ENCODE results near the gene SLC2A2.

The SLC2A2 gene

DNA sequence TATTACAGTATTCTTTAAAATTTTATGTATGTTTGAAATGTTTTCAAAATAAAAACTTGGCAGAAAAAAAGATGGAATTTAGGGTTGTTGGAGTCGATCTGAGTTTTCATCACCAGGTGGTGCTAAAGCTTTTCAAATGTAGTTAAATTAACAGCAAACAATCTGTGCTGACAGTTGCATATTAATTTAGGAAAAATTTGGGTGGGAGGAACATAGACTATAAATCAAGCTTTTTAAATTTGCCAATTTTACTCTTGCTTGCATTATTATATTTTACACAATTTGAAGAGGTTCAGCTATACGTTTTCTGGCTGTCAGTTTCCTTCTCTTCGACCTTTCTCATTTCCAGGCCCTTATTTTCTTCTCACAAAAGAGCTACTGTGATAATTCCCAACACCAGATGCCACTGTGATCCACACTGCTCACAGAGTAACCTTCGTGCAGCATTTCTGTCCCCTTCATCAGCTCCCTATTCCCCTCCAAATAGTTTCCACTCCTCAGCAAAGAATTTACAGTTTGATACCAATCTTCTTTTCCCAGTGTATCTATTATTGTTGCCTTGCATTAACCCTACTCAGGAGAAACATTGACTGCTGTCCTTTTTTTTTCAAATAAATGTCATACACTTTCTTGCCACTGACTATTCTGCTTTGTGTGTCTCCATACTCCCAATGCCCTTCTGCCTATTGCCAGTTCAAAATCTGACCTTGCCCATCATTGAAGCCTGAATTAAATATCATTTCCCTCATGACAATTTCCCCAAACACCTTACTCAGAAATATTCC, 64.7 kb downstream of the SLC2A2 start:
- Histone ChIP-seq H3K36me3 (ENCODE audit: control insufficient read depth in 2 of 2, insufficient read depth in 2 of 2, low read length in 2 of 2) (no peaks in the 10 kb centered on the region), H3K4me3 (ENCODE audit: low read length in 2 of 2) (no peak overlapping the region), H3K9me3 (ENCODE audit: control insufficient read depth in 2 of 2, low read length in 2 of 2) (no peaks in the 10 kb centered on the region), H3K27me3 (ENCODE audit: control insufficient read depth in 1 of 2, insufficient read depth in 2 of 2, low read length in 2 of 2) (no peaks in the 10 kb centered on the region), H3K4me1 (ENCODE audit: control insufficient read depth, insufficient read depth, low read length) (no peaks in the 10 kb centered on the region), H3K27ac (ENCODE audit: low read length) (no peak overlapping the region), H3K9ac (ENCODE audit: low read length in 2 of 2) (no peak overlapping the region)

DNA sequence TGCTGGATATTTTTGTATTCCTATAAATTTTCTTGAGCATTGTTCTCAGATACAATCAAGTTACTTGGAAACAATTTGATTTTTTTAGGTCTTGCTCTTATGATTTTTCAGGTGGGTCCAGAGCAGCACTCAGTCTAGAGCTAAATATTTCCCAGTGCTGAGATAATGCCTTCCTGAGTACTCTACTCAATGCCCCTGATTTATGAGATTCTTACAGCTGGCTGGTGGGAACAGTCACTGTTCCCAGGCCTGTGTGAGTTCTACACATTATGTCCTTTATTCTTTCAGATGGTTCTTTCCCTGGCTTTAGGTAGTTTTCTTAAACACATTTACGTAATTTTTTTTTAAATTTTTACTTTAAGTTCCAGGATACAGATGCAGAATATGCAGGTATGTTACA, 67.1 kb downstream of the SLC2A2 start:
- no peaks in the 10 kb centered on the region for H3K9me3 ChIP-seq (ENCODE audit: control insufficient read depth in 2 of 2, low read length in 2 of 2)
- H3K36me3 ChIP-seq (ENCODE audit: control insufficient read depth in 2 of 2, insufficient read depth in 2 of 2, low read length in 2 of 2) = no peaks in the 10 kb centered on the region
- no peaks in the 10 kb centered on the region for H3K27me3 ChIP-seq (ENCODE audit: control insufficient read depth in 1 of 2, insufficient read depth in 2 of 2, low read length in 2 of 2)

DNA sequence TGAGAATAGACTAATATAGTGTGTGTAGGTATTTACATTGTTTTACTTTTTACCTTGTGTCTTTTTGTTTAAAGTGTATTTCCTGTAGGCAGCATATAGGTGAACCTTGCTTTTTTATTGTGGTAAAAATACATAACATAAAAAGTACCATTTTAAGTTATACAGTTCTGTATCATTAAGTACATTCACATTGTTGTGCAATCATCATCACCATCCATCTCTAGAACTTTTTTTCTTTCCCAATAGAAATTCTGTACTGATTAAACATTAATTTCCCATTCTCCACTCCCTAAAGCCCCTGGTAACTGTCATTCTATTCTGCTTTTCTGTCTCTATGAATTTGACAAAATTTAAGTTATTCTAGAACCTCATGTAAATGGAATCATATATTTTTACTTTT, 69.9 kb downstream of the SLC2A2 start:
- Histone ChIP-seq H3K36me3 (ENCODE audit: control insufficient read depth in 2 of 2, insufficient read depth in 2 of 2, low read length in 2 of 2) (no peaks in the 10 kb centered on the region), H3K27ac (ENCODE audit: low read length) (no peak overlapping the region), H3K9ac (ENCODE audit: low read length in 2 of 2) (no peak overlapping the region), H3K27me3 (ENCODE audit: control insufficient read depth in 1 of 2, insufficient read depth in 2 of 2, low read length in 2 of 2) (no peaks in the 10 kb centered on the region), H3K4me3 (ENCODE audit: low read length in 2 of 2) (no peak overlapping the region), H3K4me1 (ENCODE audit: control insufficient read depth, insufficient read depth, low read length) (no peaks in the 10 kb centered on the region), H3K9me3 (ENCODE audit: control insufficient read depth in 2 of 2, low read length in 2 of 2) (no peaks in the 10 kb centered on the region)

More for the DNA sequence above, 67.1 kb downstream of the SLC2A2 start:
- no peaks in the 10 kb centered on the region for H3K4me1 ChIP-seq (ENCODE audit: control insufficient read depth, insufficient read depth, low read length)
- no peak overlapping the region for H3K4me3 ChIP-seq (ENCODE audit: low read length in 2 of 2)
- no peak overlapping the region for H3K9ac ChIP-seq (ENCODE audit: low read length in 2 of 2)
- no peak overlapping the region for H3K27ac ChIP-seq (ENCODE audit: low read length)

DNA sequence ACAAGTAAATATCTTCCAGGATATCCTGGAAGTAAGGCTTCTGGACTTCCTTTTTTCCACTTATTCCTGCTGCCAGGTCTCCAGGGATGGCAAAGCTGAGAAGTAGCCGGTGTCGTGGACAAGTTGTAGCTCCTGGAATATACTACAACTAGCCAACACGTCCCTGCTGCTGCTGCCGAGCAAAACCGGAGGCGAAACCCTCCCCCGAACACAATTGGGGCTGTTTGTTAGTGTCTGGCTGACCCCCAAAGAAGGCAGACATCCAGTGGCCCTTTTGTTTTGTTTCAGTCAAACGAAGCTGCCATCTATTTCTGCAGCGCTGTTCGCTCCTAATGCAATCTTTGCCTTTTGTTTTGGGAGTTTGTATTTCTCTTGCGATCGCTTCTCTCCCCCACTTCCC, 72.8 kb downstream of the SLC2A2 start:
- Histone ChIP-seq H3K27ac (ENCODE audit: low read length) (no peak overlapping the region), H3K27me3 (ENCODE audit: control insufficient read depth in 1 of 2, insufficient read depth in 2 of 2, low read length in 2 of 2) (no peaks in the 10 kb centered on the region), H3K9me3 (ENCODE audit: control insufficient read depth in 2 of 2, low read length in 2 of 2) (no peaks in the 10 kb centered on the region), H3K4me1 (ENCODE audit: control insufficient read depth, insufficient read depth, low read length) (no peaks in the 10 kb centered on the region), H3K36me3 (ENCODE audit: control insufficient read depth in 2 of 2, insufficient read depth in 2 of 2, low read length in 2 of 2) (no peaks in the 10 kb centered on the region), H3K4me3 (ENCODE audit: low read length in 2 of 2) (no peak overlapping the region), H3K9ac (ENCODE audit: low read length in 2 of 2) (no peak overlapping the region)

DNA sequence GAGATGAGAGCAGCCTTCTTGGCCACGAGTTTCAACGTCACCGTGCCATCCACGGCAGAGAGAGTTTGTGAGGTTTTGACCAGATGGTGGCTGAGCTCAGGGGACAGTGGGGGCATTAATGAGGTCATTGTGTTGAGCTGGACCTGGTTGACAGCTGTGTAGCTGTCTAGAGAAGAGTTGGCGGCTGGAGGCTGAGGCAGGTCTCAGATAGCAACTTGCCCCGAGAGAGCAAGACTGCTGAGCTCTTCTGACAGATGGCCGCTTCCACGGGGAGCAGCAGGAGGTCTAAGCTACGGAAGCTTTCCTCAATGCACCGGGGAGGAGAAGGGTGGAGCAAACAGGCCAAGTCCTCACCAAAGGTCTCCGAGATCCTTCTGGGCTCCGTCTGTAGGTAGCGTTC, 73.3 kb downstream of the SLC2A2 start:
- no peaks in the 10 kb centered on the region for H3K4me1 ChIP-seq (ENCODE audit: control insufficient read depth, insufficient read depth, low read length)
- no peaks in the 10 kb centered on the region for H3K9me3 ChIP-seq (ENCODE audit: control insufficient read depth in 2 of 2, low read length in 2 of 2)
- H3K9ac ChIP-seq (ENCODE audit: low read length in 2 of 2) = no peak overlapping the region
- H3K4me3 ChIP-seq (ENCODE audit: low read length in 2 of 2) = no peak overlapping the region
- no peaks in the 10 kb centered on the region for H3K27me3 ChIP-seq (ENCODE audit: control insufficient read depth in 1 of 2, insufficient read depth in 2 of 2, low read length in 2 of 2)
- no peaks in the 10 kb centered on the region for H3K36me3 ChIP-seq (ENCODE audit: control insufficient read depth in 2 of 2, insufficient read depth in 2 of 2, low read length in 2 of 2)
- H3K27ac ChIP-seq (ENCODE audit: low read length) = no peak overlapping the region

DNA sequence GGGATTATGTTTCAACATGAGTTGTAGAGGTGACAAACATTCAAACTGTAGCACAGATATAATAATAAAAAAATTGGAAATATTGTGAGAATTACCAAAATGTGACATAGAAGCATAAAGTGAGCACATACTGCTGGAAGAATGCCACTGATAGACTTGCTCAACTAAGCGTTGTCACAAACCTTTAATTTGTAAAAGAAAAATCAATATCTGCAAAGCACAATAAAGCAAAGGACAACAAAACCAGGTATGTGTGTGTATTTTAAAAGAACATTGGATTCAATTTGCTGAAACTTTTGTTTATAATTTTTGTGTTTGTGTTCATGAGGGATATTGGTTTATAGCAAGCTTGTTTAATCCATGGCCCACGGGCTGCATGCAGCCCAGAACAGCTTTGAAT, 77.3 kb downstream of the SLC2A2 start:
- H3K9me3 ChIP-seq (ENCODE audit: control insufficient read depth in 2 of 2, low read length in 2 of 2) = no peaks in the 10 kb centered on the region
- H3K36me3 ChIP-seq (ENCODE audit: control insufficient read depth in 2 of 2, insufficient read depth in 2 of 2, low read length in 2 of 2) = no peaks in the 10 kb centered on the region
- no peaks in the 10 kb centered on the region for H3K27me3 ChIP-seq (ENCODE audit: control insufficient read depth in 1 of 2, insufficient read depth in 2 of 2, low read length in 2 of 2)
- no peak overlapping the region for H3K4me3 ChIP-seq (ENCODE audit: low read length in 2 of 2)
- H3K27ac ChIP-seq (ENCODE audit: low read length) = no peak overlapping the region
- no peaks in the 10 kb centered on the region for H3K4me1 ChIP-seq (ENCODE audit: control insufficient read depth, insufficient read depth, low read length)
- no peak overlapping the region for H3K9ac ChIP-seq (ENCODE audit: low read length in 2 of 2)

DNA sequence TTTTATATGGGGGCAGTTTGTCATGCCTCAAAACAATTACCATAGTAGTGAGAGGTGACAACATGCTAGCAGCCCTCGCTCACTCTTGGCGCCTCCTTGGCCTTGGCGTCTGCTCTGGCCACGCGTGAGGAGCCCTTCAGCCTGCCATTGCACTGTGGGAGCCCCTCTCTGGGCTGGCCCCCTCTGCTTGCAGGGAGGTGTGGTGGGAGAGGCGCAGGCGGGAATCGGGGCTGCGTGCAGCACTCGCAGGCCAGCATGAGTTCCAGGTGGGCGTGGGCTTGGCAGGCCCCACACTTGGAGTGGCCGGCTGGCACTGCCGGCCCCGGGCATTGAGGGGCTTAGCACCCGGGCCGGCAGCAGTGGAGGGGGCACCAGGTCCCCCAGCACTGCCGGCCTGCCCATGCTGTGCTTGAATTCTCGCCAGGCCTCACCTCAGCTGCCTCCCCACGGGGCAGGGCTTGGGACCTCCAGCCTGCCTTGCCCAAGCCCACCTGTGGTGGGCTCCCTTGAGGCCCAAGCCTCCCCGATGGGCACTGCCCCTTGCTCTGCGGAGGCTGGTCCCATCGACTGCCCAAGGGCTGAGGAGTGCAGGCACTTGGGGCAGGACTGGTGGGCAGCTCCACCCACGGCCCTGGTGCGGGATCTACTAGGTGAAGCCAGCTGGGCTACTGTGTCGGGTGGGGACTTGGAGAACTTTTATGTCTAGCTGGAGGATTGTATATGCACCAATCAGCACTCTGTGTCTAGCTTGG, 79.3 kb downstream of the SLC2A2 start:
- Histone ChIP-seq H3K9me3 (ENCODE audit: control insufficient read depth in 2 of 2, low read length in 2 of 2) (no peaks in the 10 kb centered on the region), H3K27me3 (ENCODE audit: control insufficient read depth in 1 of 2, insufficient read depth in 2 of 2, low read length in 2 of 2) (no peaks in the 10 kb centered on the region), H3K9ac (ENCODE audit: low read length in 2 of 2) (no peak overlapping the region), H3K36me3 (ENCODE audit: control insufficient read depth in 2 of 2, insufficient read depth in 2 of 2, low read length in 2 of 2) (no peaks in the 10 kb centered on the region), H3K4me3 (ENCODE audit: low read length in 2 of 2) (no peak overlapping the region), H3K27ac (ENCODE audit: low read length) (no peak overlapping the region), H3K4me1 (ENCODE audit: control insufficient read depth, insufficient read depth, low read length) (no peaks in the 10 kb centered on the region)

Data from stomach smooth muscle (tissue), 2 donors.